Measurements from ENCODE around the gene CLDN15. TPM values are rescaled to one million over a fixed set of nuclear protein-coding genes. Genes with fewer than 3 reads are reported as not detected.
"Not testable (repeated sequence)": the region's sequence is repeated elsewhere in the genome, so short reads cannot be mapped to it uniquely, and the experiment has no call there.

CLDN15 gene
- total RNA-seq, 1 experiment from 2014 or later, result 4.2 TPM

DNA sequence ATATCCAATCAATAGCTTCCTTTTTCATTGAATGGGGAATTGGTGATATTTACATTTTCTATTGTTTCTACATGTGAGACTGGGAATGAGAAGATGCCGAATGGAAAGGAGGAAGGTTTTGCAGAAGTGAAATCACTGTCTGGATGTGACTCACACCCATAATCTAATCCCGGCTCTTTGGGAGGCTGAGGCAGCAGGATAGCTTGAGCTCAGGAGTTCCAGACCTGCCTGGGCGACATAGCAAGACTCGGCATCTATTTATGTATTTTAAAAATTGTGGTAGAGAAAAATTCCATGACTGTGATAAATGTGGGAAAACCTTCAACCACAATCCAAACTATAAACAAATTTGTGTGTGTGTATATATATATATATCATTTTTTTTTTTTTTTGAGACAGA is 18.2 kb upstream of the CLDN15 start:
- Histone ChIP-seq H3K36me3 (replicated peaks; ENCODE audit: control insufficient read depth, insufficient read depth, low read length) (no peaks in the 10 kb centered on the region), H3K27me3 (ENCODE audit: control insufficient read depth, insufficient read depth, low read length) (no peaks in the 10 kb centered on the region), H3K4me3 (ENCODE audit: insufficient read depth, low read depth, low read length) (no peak overlapping the region)
- DNase-seq, result no peak

DNA sequence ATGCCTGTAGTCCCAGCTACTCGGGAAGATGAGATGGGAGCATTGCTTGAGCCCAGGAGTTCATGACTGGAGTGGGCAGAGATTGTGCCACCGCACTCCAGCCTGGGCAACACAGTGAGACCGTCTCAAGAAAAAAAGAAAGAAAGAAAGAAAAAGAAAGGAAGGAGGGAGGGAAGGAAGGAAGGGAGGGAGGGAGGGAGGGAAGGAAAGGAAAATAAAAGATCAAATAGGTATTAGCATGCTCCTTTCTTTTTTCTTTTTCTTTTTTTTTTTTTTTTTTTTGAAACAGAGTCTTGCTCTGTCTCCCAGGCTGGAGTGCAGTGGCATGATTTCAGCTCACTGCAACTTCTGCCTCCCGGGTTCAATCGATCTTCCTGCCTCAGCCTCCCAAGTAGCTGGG is 15.6 kb upstream of the CLDN15 start:
- not testable (repeated sequence) for H3K36me3 ChIP-seq (replicated peaks; ENCODE audit: control insufficient read depth, insufficient read depth, low read length); H3K27me3 ChIP-seq (ENCODE audit: control insufficient read depth, insufficient read depth, low read length); DNase-seq; H3K4me3 ChIP-seq (ENCODE audit: insufficient read depth, low read depth, low read length)

DNA sequence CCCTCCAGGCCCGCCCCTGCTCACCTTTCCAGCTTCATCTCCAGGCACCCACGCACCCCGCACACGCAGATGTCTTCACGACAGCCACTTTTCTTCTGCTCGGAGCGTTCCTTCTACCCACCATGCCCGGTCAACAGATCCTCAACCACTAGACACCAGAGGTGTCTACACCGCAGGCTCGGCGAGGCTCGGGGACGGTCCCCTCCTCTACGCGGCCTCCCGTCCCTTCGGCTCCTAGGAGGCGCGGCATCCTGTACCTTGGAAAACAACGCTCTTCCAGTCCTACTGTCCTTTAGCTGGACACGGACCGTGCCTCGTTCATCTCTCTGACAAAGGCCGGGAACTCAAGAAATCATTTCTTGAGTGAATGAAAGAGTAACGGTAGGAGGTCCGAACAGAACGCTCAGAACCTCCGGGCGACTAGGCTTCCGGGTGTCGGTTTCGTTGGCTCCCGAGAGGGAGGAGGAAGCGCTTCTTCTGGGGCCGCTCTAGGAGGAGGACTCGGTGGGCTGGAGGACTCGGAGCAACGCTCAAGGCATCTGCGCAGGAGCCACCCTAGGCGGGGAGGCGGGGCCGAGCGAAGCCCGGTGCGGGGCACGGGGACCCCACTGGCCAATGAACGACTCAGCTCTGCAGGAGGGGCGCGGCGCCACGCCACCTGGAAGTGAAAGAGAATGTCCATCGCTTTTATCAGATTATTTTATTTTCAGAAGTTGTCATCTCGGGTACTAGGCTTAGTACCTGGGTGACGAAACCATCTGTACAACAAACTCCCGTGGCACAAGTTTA is 14.5 kb upstream of the CLDN15 start:
- no peaks in the 10 kb centered on the region for H3K27me3 ChIP-seq (ENCODE audit: control insufficient read depth, insufficient read depth, low read length)
- peak; percentile 99 for DNase-seq
- no peaks in the 10 kb centered on the region; the same call in 1 of the 2 replicates for H3K36me3 ChIP-seq (replicated peaks; ENCODE audit: control insufficient read depth, insufficient read depth, low read length)
- peak overlapping the region; percentile 86 for H3K4me3 ChIP-seq (ENCODE audit: insufficient read depth, low read depth, low read length)

DNA sequence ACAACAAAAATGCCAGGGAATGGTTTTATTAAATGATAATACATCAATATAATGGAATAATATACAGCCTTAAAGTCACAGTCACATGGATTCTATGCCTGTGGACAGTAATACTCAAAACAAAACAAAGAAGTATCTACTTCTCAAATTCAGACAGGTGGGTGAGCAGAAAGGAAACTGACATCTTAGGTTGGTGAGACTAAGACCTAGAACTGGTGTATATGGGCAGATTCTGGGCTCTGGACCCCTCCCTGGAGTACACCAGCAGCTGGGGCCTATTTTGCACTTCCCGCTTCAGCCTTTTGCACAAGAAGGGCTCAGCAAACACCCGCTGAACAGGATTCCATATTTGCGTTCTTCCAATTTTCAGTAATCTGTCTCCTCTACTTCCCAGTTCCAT is 12.7 kb upstream of the CLDN15 start:
- DNase-seq, result no peak
- Histone ChIP-seq H3K27me3 (ENCODE audit: control insufficient read depth, insufficient read depth, low read length) (no peaks in the 10 kb centered on the region), H3K36me3 (replicated peaks; ENCODE audit: control insufficient read depth, insufficient read depth, low read length) (no peaks in the 10 kb centered on the region; the same call in 1 of the 2 replicates), H3K4me3 (ENCODE audit: insufficient read depth, low read depth, low read length) (no peak overlapping the region)

DNA sequence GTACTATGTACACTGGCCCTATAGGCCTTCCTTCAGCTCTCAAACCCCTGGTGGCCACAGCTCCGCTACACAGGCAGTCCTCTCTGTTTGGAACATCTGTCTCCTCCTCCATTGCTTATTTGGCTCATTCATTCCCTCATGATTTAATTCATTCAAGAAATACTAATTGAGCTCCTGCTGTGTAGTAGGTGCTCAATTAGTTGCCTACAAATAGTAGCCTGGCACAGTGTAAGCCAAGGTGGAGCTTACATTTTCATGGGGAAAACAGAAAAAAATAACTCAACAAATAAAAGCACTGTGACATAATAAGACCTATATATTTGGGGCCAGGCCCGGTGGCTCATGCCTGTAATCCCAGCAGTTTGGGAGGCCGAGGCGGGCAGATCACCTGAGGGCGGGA is 10.7 kb upstream of the CLDN15 start:
- Histone ChIP-seq H3K4me3 (ENCODE audit: insufficient read depth, low read depth, low read length) (no peak overlapping the region), H3K27me3 (ENCODE audit: control insufficient read depth, insufficient read depth, low read length) (no peaks in the 10 kb centered on the region), H3K36me3 (replicated peaks; ENCODE audit: control insufficient read depth, insufficient read depth, low read length) (no peaks in the 10 kb centered on the region; the same call in 1 of the 2 replicates)
- DNase-seq, result peak; percentile 43

DNA sequence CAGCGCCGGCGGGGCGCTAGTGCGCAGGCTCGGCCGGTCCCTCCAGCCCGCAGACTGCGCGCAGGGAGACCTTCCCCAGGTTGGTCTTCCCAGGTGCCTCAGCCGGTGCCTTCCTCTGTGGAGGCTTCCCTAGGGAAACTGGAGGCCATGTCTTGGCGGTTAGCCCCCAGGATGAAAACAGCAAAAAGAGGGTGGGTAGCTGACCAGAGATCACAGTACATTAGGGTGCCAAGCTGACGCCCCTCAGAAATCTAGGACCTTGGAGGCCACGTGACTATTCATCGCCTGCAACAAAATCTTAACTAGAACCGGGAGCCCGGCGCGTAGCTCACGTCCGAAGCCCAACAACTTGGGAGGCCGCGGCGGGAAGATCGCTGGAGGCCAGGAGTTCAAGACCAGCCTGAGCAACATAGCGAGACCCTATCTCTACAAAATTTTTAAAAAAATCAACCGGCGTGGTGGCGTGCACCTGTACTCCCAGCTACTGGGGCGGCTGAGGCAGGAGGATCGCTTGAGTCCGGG is 7.6 kb upstream of the CLDN15 start:
- peak overlapping the region; percentile 84 for H3K4me3 ChIP-seq (ENCODE audit: insufficient read depth, low read depth, low read length)
- DNase-seq, result peak; percentile 98
- H3K27me3 ChIP-seq (ENCODE audit: control insufficient read depth, insufficient read depth, low read length), result no peaks in the 10 kb centered on the region
- H3K36me3 ChIP-seq (replicated peaks; ENCODE audit: control insufficient read depth, insufficient read depth, low read length), result 0 out of 2 replicates have a peak, but pooled peaks cover 2% of the 10 kb centered on the region

DNA sequence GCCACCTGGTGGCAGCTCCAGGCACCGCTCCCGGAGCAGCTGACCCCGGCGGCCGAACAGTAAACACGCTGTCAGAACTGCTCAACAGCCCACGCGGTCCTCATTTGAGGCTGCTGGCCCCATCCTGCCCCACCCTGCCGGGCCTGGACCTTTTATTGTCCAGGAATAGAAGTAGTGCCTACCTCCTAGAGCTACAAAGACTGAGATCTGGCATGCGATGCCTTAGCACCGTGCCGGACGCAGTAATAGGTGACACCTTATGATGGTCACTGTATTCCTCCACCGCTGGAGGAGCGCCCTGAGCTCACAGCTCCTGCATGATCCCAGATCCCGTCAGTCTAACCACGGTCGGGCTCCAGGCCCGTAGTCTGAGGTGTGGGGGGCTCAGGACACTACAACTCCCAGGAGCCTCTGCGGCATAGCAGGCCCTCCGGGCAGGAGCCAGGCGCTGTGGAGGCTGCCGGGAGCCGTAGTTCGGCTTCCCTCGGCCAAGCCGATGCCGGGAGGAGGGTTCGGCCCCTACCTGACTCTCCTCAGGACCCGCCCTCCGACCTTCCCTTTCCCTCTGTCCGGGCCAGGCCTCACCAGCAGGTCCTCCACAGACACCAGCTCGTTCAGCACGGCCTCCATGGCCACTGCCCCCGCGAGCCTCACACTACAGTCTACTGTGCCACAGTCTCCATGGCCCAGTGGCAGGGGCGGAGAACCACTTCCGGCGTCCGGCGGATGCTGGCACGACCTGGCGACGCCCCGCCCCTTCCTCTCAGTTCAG is 7.0 kb upstream of the CLDN15 start, which contains the start of gene FIS1:
Gene FIS1 (minus strand): TSS at position 707 of the 772 bp plus-strand sequence. CDS start 77 bp downstream, at position 630.
- peak within 1 kb of the TSS; percentile 84 for H3K4me3 ChIP-seq (ENCODE audit: insufficient read depth, low read depth, low read length)
- DNase-seq, result peak; percentile 95
- no peaks in the 10 kb centered on the region for H3K27me3 ChIP-seq (ENCODE audit: control insufficient read depth, insufficient read depth, low read length)
- H3K36me3 ChIP-seq (replicated peaks; ENCODE audit: control insufficient read depth, insufficient read depth, low read length), result 0 out of 2 replicates have a peak, but pooled peaks cover 3% of the 10 kb centered on the region

DNA sequence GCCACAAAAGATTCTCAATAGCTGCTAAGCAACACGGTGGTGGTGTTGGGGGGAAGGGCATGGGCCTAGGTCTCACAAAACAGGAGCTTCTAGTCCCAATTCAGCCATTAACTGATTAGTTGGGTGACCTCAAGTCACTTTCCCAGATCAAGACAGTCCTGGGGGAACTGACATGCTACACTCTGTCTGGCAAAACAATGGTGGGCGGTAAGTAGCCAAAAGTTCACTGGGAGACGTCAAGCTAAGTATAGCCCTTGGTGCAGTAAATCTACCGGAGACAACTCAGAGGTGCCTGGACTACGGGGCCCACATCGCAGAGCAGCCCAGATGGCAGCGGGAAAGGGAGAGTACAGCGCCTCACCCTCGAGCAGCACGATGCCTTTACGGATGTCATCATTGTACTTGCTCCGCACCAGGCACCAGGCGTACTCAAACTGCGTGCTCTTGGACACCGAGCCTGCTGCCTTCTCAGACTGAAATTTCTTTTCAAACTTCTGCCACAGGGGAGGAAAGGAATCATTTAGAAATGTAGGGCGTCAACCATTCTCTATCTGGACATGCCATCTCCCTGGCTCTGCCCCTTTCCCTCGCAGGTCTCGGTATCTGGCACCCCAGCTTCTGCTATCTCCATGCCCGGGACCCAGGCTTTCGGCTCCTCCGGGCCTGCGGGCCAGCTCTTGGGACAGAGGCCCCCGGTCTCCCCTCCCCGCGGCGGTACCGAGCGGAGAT is 6.2 kb upstream of the CLDN15 start:
- Histone ChIP-seq H3K27me3 (ENCODE audit: control insufficient read depth, insufficient read depth, low read length) (no peaks in the 10 kb centered on the region), H3K36me3 (replicated peaks; ENCODE audit: control insufficient read depth, insufficient read depth, low read length) (0 out of 2 replicates have a peak, but pooled peaks cover 3% of the 10 kb centered on the region), H3K4me3 (ENCODE audit: insufficient read depth, low read depth, low read length) (peak overlapping the region; percentile 84)
- peak; percentile 96 for DNase-seq

DNA sequence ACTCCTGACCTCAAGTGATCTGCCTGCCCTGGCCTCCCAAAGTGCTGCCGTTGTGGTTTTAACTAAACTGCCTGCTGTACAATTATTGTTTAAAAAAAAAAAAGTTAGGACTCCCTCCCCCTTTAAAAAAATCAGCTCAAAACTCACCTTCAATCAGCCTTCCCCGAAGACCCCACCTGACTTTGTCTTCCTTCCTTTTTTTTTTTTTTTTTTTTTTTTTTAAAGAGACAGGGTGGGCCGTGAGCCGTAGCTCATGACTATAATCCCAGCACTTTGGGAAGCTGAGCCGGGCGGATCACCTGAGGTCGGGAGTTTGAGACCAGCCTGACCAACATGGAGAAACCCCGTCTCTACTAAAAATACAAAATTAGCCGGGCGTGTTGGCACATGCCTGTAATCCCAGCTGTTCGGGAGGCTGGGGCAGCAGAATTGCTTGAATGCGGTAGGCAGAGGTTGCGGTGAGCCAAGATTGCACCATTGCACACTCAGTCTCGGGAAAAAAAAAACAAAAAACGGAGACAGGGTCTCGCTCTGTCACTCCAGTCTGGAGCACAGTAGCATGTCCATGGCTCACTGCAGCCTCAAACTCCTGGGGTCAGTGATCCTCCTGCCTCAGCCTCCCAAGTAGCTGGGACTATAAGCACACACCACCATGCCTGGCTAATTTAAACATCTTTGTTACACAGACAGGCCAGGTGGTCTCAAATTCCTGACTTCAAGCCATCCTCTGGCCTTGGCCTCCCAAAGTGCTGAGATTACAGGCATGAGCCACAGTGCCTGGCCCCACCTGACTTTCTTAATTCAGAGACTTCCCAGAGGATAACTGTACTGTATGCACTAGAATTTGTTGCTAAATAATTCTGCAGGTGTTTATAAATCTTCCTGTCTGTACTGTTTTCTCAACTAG is 4.1 kb upstream of the CLDN15 start:
- no peaks in the 10 kb centered on the region for H3K27me3 ChIP-seq (ENCODE audit: control insufficient read depth, insufficient read depth, low read length)
- no peak for DNase-seq
- no peak overlapping the region for H3K4me3 ChIP-seq (ENCODE audit: insufficient read depth, low read depth, low read length)
- peaks cover 3% of the 10 kb centered on the region; the same call in 1 of the 2 replicates for H3K36me3 ChIP-seq (replicated peaks; ENCODE audit: control insufficient read depth, insufficient read depth, low read length)

DNA sequence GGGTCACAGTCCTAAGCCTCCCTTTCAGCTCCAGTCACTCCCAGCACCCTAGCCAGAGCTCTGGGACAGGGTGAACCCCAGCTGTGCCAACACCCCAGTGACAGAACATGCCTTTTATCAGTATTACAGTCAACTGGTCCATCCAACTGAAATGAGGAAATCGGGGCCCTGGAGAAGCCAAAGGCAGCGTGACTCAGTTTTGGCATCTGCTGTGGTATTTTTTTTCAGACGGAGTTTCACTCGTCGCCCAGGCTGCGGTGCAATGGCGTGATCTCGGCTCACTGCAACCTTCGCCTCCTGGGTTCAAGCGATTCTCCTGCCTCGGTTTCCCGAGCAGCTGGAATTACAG is 3.4 kb upstream of the CLDN15 start:
- DNase-seq, result no peak
- Histone ChIP-seq H3K4me3 (ENCODE audit: insufficient read depth, low read depth, low read length) (no peak overlapping the region), H3K36me3 (replicated peaks; ENCODE audit: control insufficient read depth, insufficient read depth, low read length) (peaks cover 3% of the 10 kb centered on the region; the same call in 1 of the 2 replicates), H3K27me3 (ENCODE audit: control insufficient read depth, insufficient read depth, low read length) (no peaks in the 10 kb centered on the region)

DNA sequence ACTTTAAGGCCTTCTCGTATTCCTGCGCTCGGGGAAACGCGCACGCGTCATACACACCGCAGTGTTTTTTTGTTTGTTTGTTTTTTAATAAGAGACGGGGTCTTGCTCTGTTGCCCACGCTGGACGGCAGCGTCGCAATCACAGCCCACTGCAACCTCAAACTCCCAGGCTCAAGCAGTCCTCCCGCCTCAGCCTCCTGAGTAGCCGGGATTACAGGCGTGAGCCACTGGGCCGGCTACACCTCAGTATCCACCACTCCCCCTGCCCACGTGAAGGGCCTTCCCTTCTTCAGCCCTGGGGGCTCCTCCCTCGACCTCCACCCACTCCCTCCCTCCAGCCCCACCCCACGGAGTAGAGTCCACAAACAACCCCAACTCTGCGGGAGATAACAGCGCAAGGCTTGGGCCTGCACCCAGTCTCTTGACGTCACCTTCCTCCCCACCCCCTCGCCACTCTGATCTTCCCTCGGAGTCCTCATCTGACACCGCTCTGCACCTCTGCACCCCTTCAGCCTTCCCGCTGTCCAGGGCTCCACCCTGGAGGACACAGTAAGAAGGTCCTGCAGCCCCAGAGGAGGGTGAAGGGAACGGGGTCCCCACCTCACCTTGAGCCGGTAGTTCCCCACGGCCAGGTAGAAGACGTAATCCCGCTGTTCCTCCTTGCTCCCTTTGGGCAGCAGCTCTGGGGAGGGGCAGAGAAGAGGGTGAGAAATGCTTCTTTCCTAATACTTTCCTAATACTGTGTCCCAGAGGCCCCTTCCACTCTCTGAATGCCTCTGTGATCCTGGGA is 2.8 kb upstream of the CLDN15 start:
- peaks cover 3% of the 10 kb centered on the region; the same call in 1 of the 2 replicates for H3K36me3 ChIP-seq (replicated peaks; ENCODE audit: control insufficient read depth, insufficient read depth, low read length)
- DNase-seq, result peak; percentile 26
- H3K4me3 ChIP-seq (ENCODE audit: insufficient read depth, low read depth, low read length), result no peak overlapping the region
- no peaks in the 10 kb centered on the region for H3K27me3 ChIP-seq (ENCODE audit: control insufficient read depth, insufficient read depth, low read length)

DNA sequence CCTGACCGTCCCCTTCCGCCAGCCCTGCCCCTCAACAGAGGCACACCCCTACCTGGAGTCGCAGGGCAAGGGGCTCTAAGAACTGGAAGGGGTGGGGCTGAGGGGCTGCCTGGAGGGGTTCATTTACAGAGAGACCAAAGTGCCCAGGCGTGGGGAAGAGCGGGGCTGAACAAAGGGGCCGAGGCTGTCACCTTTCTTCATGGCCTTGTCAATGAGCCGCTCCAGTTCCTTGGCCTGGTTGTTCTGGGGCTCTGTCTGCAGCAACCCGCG is 2.3 kb upstream of the CLDN15 start:
- peaks cover 3% of the 10 kb centered on the region; the same call in 1 of the 2 replicates for H3K36me3 ChIP-seq (replicated peaks; ENCODE audit: control insufficient read depth, insufficient read depth, low read length)
- no peaks in the 10 kb centered on the region for H3K27me3 ChIP-seq (ENCODE audit: control insufficient read depth, insufficient read depth, low read length)
- peak; percentile 34 for DNase-seq
- no peak overlapping the region for H3K4me3 ChIP-seq (ENCODE audit: insufficient read depth, low read depth, low read length)
